Peyer's patch (tissue), 4 donors: ENCODE results near the gene TBXT. TPM values are rescaled to one million over a fixed set of nuclear protein-coding genes. Genes with fewer than 3 reads are reported as not detected.

Source experiments
- DNase-seq, 3 donors: peaks; one replicate each; pipeline ENCODE4 v3.0.0-alpha.2; 2017 to 2019
- H3K27ac ChIP-seq, 4 donors: fragments of 200-600 bp; sonication (generic); one replicate each; pipeline ENCODE4 v1.5.1; 2016 to 2019
- H3K27me3 ChIP-seq, 2 donors: fragments of 200-600 bp; sonication (generic); one replicate each; pipeline ENCODE4 v1.5.1; 2019
- H3K36me3 ChIP-seq, 3 donors: fragments of 200-600 bp; sonication (generic); one replicate each; pipeline ENCODE4 v1.5.1; 2016 to 2019
- H3K4me1 ChIP-seq, 4 donors: fragments of 200-600 bp; sonication (generic); one replicate each; pipeline ENCODE4 v1.5.1; 2016 to 2019
- H3K4me3 ChIP-seq, 4 donors: fragments of 200-600 bp; sonication (generic); 1 replicate in 3 of 4; 2 replicates in 1 of 4; pipeline ENCODE4 v1.5.1; 2016 to 2019; ENCODE audit warnings: mild to moderate bottlenecking in 1 of 4
- H3K9me3 ChIP-seq, 4 donors: fragments of 200-600 bp; sonication (generic); one replicate each; pipeline ENCODE4 v1.5.1; 2016 to 2019; ENCODE audit warnings: mild to moderate bottlenecking in 1 of 4
- POLR2A ChIP-seq, 2 donors: fragments of 450-650 bp; IDR thresholded peaks; one replicate each; pipeline ENCODE4 v1.5.1; 2017; ENCODE audit warnings: antibody characterized with exemption in 2 of 2, mild to moderate bottlenecking in 2 of 2, moderate library complexity in 2 of 2
- small RNA-seq, 2 donors: library from RNA; depleted of rRNA; stranded (forward); fragments of <200 nt; gene quantifications; one replicate each; pipeline ENCODE3, GENCODE V24; 2016
- total RNA-seq, 4 donors: library from RNA; depleted of rRNA; stranded (reverse); fragments of >200 nt; gene quantifications; one replicate each; pipeline ENCODE4 v1.1.0, GENCODE V29; 2016
- TF ChIP-seq, protein P1 (sequence below), 6 experiments: fragments of 450-650 bp in 4 of 6; fragments of 200-600 bp in 2 of 6; sonication (generic) in 1 of 6; IDR thresholded peaks; one replicate each; pipeline ENCODE4 v1.5.1; 2017 to 2019; ENCODE audit warnings: antibody characterized with exemption in 6 of 6, mild to moderate bottlenecking in 3 of 6, moderate library complexity in 1 of 6

The TBXT gene
- total RNA-seq, 4 donors from 2014 or later: not detected

DNA sequence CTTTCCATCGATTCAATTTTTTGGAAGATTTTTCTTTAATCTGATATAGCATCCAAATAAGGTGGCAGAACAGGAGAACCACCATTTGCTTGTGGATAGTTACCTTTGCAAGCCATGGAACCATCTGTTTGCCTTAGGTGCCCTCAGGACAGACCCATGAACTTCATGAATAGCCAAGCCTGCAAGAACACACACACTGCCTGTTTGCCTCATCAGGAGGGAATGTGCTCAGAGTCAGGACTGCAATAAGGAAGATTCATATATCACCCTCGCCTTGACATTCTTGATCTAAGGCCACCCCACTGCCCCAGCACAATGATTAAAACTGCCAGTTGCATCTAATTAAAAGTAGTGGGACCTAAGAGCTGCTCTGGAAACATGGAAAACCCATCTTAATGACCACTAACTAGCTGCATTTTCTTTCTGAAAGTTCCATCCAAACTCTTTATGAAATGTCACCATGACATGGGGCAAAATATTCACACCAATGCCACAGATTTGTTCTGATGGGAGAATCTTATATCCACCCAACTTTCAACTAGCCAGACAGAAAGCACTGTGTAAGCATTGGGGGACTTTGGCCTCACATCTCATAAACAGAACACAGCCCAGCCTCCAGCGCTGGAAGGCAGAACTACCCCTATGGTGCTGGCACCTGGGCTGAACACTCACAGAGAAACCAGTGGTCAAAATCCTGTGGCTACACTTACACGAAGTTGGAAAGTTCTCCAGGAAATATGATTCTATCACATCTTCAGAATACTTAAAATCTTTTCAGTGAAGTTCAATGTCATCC lies 48.3 kb downstream of the TBXT start:
- Histone ChIP-seq H3K27ac (no peak overlapping the region), H3K4me3 (no peak overlapping the region), H3K9me3 (no peaks in the 10 kb centered on the region), H3K36me3 (no peaks in the 10 kb centered on the region), H3K27me3 (no peaks in the 10 kb centered on the region), H3K4me1 (no peaks in the 10 kb centered on the region)
- TF ChIP-seq, protein P1, sequence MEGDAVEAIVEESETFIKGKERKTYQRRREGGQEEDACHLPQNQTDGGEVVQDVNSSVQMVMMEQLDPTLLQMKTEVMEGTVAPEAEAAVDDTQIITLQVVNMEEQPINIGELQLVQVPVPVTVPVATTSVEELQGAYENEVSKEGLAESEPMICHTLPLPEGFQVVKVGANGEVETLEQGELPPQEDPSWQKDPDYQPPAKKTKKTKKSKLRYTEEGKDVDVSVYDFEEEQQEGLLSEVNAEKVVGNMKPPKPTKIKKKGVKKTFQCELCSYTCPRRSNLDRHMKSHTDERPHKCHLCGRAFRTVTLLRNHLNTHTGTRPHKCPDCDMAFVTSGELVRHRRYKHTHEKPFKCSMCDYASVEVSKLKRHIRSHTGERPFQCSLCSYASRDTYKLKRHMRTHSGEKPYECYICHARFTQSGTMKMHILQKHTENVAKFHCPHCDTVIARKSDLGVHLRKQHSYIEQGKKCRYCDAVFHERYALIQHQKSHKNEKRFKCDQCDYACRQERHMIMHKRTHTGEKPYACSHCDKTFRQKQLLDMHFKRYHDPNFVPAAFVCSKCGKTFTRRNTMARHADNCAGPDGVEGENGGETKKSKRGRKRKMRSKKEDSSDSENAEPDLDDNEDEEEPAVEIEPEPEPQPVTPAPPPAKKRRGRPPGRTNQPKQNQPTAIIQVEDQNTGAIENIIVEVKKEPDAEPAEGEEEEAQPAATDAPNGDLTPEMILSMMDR (IDR thresholded peaks at IDR 0.05): no peak
- no peak for TF ChIP-seq POLR2A (IDR thresholded peaks at IDR 0.05)
- no peak for DNase-seq

DNA sequence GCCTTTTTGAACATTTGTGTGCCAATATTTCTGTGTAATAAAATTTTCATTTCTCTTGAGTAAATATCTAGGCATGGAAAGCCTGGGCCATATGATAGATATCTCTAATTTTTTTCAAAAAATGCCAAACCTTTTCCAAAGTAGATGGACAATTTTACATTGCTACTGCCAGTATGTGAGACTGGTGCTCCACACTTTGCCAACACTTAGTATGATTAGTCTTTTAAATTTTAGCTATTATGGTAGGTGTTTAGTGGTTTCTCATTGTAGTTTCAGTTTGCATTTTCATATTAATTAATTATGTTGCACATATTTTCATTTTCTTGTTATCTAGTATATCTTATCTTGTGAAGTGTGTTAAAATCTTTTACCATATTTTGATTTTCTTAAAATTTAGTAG lies 52.0 kb downstream of the TBXT start:
- no peak overlapping the region for H3K27ac ChIP-seq
- no peaks in the 10 kb centered on the region for H3K4me1 ChIP-seq
- no peak for TF ChIP-seq POLR2A (IDR thresholded peaks at IDR 0.05)
- TF ChIP-seq, protein P1 (IDR thresholded peaks at IDR 0.05): no peak
- DNase-seq: no peak
- H3K4me3 ChIP-seq: no peak overlapping the region
- H3K9me3 ChIP-seq: no peaks in the 10 kb centered on the region
- no peaks in the 10 kb centered on the region for H3K27me3 ChIP-seq
- no peaks in the 10 kb centered on the region for H3K36me3 ChIP-seq

DNA sequence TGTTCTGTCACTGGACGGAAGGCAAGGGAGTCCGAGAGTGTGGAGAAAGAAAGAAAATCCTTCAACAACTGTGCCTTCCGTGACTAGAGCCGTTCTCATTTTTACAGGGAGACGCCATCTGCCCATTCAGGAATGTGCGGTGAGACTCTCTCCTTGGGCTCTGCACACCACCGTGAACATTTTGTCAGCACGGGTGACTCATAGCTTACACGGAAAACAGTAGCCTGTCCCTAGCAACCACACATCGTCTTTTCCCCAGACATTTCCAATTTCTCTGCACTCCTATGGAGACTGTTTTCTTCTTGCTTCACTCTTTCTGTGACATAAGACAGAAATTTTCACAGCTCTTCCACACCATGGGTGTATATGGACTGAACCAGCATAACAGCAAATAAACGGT lies 55.1 kb downstream of the TBXT start:
- no peaks in the 10 kb centered on the region for H3K4me1 ChIP-seq
- no peaks in the 10 kb centered on the region for H3K9me3 ChIP-seq
- no peaks in the 10 kb centered on the region for H3K27me3 ChIP-seq
- H3K27ac ChIP-seq: no peak overlapping the region
- H3K4me3 ChIP-seq: peak overlapping the region in 1 of 4 donors; percentile 0
- TF ChIP-seq POLR2A (IDR thresholded peaks at IDR 0.05): no peak
- TF ChIP-seq, protein P1 (IDR thresholded peaks at IDR 0.05): no peak
- H3K36me3 ChIP-seq: no peaks in the 10 kb centered on the region
- no peak for DNase-seq

DNA sequence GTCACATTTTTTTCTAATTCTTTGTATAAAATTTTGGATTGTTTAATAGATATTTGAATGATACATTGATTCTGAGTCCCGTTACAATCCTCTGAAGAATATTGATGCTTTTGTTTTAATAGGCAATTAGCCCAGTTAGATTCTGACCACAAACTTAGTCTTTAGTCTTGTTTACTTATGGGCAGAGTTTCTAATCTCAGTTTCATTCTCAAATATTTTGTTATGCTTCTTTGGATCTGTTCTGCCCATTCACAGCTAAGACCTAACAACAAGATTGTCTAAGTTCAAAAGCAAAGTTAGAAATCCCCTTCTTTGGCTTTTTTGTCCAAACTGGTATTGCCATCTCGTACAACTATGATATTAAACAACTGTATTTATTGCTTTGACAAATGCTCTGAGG lies 58.0 kb downstream of the TBXT start:
- Histone ChIP-seq H3K4me1 (no peaks in the 10 kb centered on the region), H3K27me3 (no peaks in the 10 kb centered on the region), H3K36me3 (no peaks in the 10 kb centered on the region), H3K9me3 (no peaks in the 10 kb centered on the region), H3K27ac (no peak overlapping the region), H3K4me3 (no peak overlapping the region)
- DNase-seq: no peak
- no peak for TF ChIP-seq POLR2A (IDR thresholded peaks at IDR 0.05)
- TF ChIP-seq, protein P1 (IDR thresholded peaks at IDR 0.05): no peak

Small RNA genes lying within 50 kb of the gene (small RNA-seq; reads per million reads assigned to genes)
- 0 reads per million in 2 donors for gene RNU6-153P

Other genes starting within 250 kb of the TBXT start
- not detected for gene PRR18, start 140.5 kb upstream of the TBXT start, total RNA-seq
- 10 to 100 TPM; 26.4 to 31.9 (median 28.2) TPM for gene SFT2D1, start 174.7 kb upstream of the TBXT start, total RNA-seq
- gene MPC1, start 215.1 kb upstream of the TBXT start, total RNA-seq: 10 to 100 TPM; 45.6 to 75.3 (median 59.8) TPM